Left lobe of liver (tissue), 1 donor: ENCODE measurements around the gene ZNF280D. TPM values are rescaled to one million over a fixed set of nuclear protein-coding genes. Genes with fewer than 3 reads are reported as not detected.

ENCODE experiments used
- total RNA-seq: library from RNA; stranded (reverse); gene quantifications from one replicate; pipeline ENCODE4 v1.2.1, GENCODE V29; 2021
- donor health status: DM: no; HTN: yes; CAD: no.

Gene ZNF280D
- total RNA-seq, 1 donor from 2014 or later, result 15.8 TPM

Other genes starting within 250 kb of the ZNF280D start
- gene TCF12, start 185.1 kb upstream of the ZNF280D start, total RNA-seq, result 29.8 TPM